Dedifferentiated amniotic fluid mesenchymal stem cell (primary cell): ENCODE data around the gene LRRC26.

Source experiments
- DNase-seq: peaks from one replicate; pipeline ENCODE4 v3.0.0-alpha.2; 2016; ENCODE audit errors: extremely low spot score

Gene LRRC26

GRCh38 chr9:137152844-137153405 is 16.9 kb downstream of the LRRC26 start:
- DNase-seq = no peak

DNA sequence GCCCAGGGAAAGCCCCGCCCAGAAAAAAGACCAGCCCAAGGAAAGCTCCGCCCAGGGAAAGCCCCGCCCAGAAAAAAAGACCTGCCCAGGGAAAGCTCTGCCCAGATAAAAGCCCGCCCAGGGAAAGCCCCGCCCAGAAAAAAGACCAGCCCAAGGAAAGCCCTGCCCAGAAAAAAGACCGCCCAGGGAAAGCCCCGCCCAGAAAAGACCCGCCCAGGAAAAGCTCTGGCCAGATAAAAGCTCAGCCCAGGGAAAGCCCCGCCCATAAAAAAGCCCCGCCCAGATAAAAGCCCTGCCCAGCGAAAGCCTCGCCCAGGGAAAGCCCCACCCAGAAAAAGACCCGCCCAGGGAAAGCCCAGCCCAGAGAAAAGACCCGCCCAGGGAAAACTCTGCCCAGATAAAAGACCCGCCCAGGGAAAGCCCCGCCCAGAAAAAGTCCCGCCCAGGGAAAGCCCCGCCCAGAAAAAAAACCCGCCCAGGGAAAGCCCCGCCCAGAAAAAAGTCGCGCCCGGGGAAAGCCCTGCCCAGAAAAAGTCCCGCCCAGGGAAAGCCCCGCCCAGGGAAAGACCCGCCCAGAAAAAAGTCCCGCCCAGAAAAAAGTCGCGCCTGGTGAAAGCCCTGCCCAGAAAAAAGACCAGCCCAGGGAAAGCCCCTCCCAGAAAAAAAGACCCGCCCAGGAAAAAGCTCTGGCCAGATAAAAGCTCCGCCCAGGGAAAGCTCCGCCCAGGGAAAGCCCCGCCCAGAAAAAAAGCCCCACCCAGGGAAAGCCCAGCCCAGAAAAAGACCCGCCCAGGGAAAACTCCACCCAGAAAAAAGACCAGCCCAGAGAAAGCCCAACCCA is 19.0 kb downstream of the LRRC26 start:
- no peak for DNase-seq

GRCh38 chr9:137149942-137150616 is 19.8 kb downstream of the LRRC26 start:
- DNase-seq = no peak

DNA sequence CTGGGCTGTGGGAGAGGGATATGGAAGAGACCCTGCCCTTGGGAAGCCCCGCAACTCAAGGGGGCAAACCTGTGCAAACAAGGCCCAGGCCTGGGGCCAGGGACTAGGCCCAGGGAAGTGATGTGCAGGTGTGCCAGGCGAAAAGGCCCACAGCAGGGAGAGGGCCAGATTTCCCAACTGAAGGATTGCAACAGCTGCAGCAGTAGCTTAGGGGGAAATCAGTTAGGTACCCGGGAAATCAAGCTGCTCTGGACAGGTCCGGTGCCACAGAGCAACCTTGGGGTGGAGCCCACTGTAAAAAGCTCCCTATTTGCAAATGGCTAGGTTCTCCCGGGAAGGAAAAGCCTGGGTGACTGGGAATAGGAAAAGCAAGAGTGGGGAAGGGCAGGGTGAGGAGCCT is 20.5 kb downstream of the LRRC26 start:
- DNase-seq = no peak

- no peak for DNase-seq
Observed at GRCh38 chr9:137148661-137149060, 21.2 kb downstream of the LRRC26 start.

DNA sequence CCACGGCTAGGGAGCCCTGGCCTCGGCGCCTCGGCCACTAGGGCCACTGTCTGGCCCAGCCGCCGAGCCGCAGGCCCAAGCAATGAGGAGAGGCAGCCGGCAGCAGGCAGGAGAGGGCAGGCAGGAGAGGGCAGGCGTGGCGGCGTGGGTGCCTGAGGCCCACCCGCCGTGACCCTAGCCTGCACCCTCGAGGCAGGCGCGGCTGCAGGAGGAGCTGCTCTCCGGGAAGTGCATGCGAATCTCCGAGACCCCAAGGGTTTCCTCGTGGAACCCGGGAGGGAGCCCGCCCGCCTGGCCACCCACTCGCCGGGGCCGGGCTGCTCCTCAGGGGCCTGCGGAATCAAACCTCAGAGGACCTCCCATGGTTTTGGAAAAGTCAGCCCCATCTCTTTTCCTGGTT is 21.6 kb downstream of the LRRC26 start:
- no peak for DNase-seq

- no peak for DNase-seq
Observed at GRCh38 chr9:137147793-137148160, 22.1 kb downstream of the LRRC26 start.

DNA sequence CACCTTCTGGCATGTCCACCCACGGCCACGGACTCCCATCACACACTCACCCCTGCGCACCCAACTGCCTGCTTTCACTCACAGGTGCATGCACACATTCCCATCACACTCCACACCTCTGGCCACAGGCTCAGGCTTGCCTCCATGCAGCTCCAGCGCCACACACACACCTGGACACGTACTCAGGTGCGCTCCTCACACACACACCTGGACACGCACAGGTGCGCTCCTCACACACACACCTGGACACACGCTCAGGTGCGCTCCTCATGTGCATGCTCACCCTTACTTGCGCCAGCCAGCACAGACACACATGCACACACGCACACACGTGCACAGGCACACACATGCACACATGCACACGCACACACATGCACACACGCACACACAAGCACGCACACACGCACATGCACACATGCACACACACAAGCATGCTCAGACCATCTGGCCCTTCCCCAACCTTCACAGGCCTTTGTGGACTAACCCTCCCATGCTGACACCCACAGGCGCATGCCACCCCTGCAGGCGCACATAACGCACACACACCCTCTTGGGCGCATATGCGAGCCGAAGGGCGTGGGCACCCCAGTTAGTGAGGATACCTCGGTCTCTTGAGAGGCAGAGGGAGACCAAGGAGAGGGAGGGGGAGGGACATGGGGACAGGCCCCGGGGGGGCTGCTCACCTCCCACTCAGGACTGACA is 22.6 kb downstream of the LRRC26 start:
- no peak for DNase-seq

GRCh38 chr9:137146527-137146918 is 23.3 kb downstream of the LRRC26 start:
- no peak for DNase-seq

DNA sequence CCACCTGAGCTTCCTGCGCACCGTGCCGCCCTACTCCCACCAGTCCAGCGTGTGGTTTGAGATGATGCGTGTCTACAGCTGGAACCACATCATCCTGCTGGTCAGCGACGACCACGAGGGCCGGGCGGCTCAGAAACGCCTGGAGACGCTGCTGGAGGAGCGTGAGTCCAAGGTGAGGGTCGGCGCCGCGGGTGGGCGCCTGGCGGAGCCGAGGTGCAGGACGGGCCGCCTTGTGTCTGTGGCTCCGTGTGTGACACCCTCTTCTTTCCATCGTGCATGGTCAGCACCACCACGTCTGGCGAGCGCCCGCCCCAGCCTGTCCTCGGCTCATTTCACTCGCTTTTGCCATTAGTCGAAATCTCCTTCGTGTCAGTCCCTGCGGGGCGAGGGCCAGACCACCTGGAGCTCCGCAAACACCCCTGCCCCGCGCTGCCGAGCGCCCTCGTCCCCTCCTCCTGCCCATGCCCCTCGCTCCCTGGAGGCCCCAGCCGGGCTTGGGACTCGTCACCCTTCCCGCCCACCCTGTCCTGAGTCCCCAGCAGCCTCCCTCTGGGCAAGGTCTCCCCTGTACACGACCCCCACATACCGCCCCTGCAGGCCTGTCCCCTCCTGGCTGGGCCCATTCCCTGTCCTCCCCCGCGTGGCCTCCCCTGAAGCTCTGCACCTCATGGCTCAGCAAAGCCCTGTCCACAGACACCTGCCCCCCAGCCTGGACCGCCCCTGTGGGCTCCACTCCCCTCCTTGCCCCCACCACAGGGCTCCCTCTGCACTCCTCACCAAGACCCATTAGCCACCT is 23.9 kb downstream of the LRRC26 start:
- DNase-seq = no peak

DNA sequence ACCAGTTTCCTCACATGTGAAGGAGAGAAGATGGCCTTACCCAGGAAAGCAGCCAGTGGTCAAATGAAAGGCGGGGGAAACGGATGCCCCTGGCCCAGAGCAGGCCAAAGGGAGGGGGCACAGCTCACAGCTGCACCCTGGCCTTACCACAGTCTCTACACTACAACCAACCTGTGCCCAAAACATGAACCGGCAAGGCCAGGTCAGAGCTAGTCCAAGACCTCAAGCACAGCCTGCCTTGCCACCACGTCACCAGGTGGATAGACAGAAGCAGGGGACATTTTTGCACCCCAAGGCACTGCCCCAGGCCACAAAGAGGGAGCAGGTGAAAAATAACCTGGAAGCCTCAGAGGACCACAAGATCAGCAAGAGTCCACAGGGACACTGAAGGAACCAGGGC is 26.4 kb downstream of the LRRC26 start:
- DNase-seq = no peak

- no peak for DNase-seq
Observed at GRCh38 chr9:137141976-137142936, 27.6 kb downstream of the LRRC26 start.

DNA sequence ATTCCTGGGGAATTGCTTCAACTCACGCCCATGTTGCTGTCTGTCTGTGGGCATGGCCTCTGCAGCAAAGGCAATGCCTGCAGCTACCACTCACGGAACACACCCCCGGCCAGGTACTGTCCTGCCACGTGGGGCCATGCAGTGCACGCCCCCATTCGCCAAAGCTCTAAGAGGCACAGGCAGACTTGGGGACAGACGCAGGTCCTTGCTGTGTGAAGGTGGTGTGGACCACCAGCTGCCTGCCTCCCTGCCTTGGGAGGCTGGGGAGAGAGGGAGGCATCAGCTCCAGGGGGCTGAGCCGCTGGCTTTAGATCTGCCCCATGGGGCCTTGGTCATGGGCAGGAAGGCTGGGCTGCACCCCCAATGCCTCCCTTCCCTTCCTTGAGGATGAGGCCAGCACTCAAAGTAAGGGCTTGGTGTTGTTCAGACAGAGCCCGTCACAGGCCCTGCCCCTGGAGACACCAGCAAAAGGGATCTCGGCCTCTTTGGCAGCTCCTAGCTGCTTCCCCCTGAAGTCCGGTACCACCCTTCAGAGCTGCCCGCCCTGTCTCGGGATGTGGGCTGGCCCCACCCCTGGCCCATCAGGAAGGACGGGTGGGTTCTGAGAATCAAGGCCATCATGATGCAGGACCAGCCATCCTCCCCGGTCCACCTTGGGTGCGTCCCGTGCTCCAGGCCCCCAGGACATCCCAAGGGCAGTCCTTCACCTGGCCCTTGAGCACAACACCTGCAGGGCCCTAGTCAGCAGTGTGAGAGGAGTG is 28.6 kb downstream of the LRRC26 start:
- DNase-seq = no peak

GRCh38 chr9:137140151-137141012 is 29.5 kb downstream of the LRRC26 start:
- DNase-seq = no peak

GRCh38 chr9:137139468-137140150 is 30.2 kb downstream of the LRRC26 start:
- no peak for DNase-seq

GRCh38 chr9:137138722-137139467 is 31.0 kb downstream of the LRRC26 start, which contains the start of gene GRIN1:
Gene GRIN1, plus strand, starts transcription at chr9:137139154. Its CDS starts 333 bp downstream, at chr9:137139487.
- no peak for DNase-seq

DNA sequence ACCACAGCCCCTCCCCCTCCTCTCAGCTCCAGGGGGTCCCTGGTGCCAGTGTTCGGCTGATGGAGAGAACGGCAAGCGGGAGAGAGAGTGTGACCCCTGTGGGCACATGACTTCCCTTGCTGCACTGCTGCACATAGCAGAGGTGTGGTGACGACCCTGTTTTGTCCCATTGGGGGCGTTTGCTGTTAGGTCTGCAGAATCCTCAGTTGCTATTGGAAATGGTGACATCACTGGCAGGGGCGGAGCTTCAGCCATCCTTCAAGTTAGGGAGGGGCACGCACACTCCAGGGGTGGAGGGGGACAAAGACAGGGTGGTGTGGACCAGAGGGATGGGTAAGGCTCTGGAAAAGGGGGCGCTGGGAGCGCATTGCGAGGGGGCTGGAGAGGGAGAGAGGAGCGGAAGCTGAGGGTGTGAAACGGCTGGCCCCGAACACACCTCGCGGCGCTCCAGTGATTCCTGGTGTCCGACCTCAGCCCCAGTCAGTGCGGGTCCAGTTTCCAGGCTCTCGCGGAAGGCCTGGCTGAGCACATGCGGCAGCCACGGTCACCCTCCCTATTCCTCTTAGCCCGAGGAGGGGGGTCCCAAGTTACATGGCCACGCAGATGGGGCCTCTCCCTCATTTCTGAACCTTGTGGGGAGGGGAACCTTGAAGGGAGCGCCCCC is 31.7 kb downstream of the LRRC26 start:
- no peak for DNase-seq
